Activated CD8-positive, alpha-beta T cell treated with anti-CD3 and anti-CD28 coated beads, Interleukin-2, amount 10 ng/mL, durations not matched to agents 7 days and 5 days (primary cell): ENCODE results near the gene NDUFA5. TPM values are rescaled to one million over a fixed set of nuclear protein-coding genes. Genes with fewer than 3 reads are reported as not detected.

Experiments
- ATAC-seq: fragments of 150-1000 bp; cut with Tn5 transposase; one replicate; pipeline ENCODE4 v1.10.0; 2021; ENCODE audit warnings: moderate library complexity
- CTCF ChIA-PET: fragments of 350-600 bp; sonication (Branson Sonifier 250); formaldehyde crosslinking; loops from one replicate; lab custom pipeline; 2021; ENCODE audit warnings: antibody characterized with exemption; lab: Charles Lee
- POLR2A ChIA-PET: fragments of 350-600 bp; sonication (Branson Sonifier 250); formaldehyde crosslinking; loops from one replicate; lab custom pipeline; 2021; ENCODE audit warnings: antibody characterized with exemption; lab: Charles Lee
- DNase-seq: peaks from one replicate; pipeline ENCODE4 v3.0.0-alpha.2; 2020
- H3K27ac Mint-ChIP-seq: one replicate; pipeline ENCODE4 v1.8.0; 2021; ENCODE audit warnings: mild to moderate bottlenecking, mixed read lengths
- H3K27me3 Mint-ChIP-seq: one replicate; pipeline ENCODE4 v1.8.0; 2021; ENCODE audit warnings: low read depth, mixed read lengths
- H3K36me3 Mint-ChIP-seq: one replicate; pipeline ENCODE4 v1.8.0; 2021; ENCODE audit warnings: low read depth, mixed read lengths
- H3K4me1 Mint-ChIP-seq: one replicate; pipeline ENCODE4 v1.8.0; 2021; ENCODE audit warnings: low read depth, mixed read lengths
- H3K4me3 Mint-ChIP-seq: one replicate; pipeline ENCODE4 v1.8.0; 2021; ENCODE audit warnings: mild to moderate bottlenecking, mixed read lengths
- H3K9me3 Mint-ChIP-seq: one replicate; pipeline ENCODE4 v1.8.0; 2022; ENCODE audit warnings: mixed read lengths; ENCODE audit not compliant: insufficient read depth
- total RNA-seq, 2 experiments: library from RNA; stranded (reverse); gene quantifications; one replicate each; pipeline ENCODE4 v1.2.3, GENCODE V29; 2021

Gene NDUFA5
- total RNA-seq, 2 experiments from 2014 or later, result 50.2 to 50.9 TPM

DNA sequence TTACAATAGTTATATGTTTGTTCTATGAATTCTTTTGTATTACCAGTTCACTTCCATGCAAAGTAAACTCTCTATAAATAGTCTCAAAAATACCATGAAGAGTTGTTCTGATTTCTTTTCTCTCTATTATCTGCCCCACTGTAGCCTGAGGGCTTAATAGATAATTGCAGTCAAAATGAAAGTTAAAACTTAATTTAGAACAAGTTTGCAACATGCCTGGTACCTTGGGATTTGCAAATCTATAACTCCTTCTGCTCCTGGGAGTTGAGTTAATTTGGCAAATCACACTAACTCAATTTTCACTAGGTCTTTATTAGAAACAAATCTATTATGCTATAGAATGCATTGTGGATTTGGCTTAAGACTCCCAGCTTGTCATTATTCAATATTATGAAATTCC lies 21.8 kb upstream of the NDUFA5 start:
- Mint-ChIP-seq H3K27ac (no peak overlapping the region), H3K4me3 (no peak overlapping the region), H3K27me3 (peaks cover 20% of the 10 kb centered on the region), H3K9me3 (no peaks in the 10 kb centered on the region), H3K4me1 (no peaks in the 10 kb centered on the region), H3K36me3 (no peaks in the 10 kb centered on the region)
- ChIA-PET POLR2A (no interaction called here), CTCF (no interaction called here)
- ATAC-seq (no peak), DNase-seq (no peak)

DNA sequence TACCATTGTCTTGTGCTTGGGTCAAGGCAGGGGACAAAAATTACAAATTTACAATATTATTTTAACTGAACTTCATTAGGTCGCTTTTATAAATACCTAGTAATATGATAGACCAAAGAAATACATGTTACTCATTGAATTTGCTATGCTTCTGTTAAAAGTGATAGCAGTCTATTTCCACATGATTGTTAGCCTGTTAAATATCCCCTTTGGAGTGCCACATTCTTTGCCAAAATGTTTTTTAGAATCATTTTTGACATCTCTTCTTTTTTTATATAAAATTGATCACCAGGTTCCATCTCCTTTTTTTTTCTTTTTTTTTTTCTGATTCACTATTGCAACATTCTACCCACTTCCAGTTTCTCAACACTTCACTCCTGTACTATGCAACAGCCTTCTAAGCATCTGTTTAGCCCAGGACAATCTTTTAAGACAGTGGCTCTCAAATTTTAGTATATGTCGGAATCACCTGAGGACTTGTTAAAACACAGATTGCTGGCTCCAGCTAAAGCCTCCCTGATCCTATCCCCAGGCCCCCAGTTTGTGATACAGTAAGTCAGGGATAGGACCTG lies 16.4 kb upstream of the NDUFA5 start:
- Mint-ChIP-seq H3K4me3 (no peak overlapping the region), H3K27me3 (peaks cover 12% of the 10 kb centered on the region), H3K36me3 (no peaks in the 10 kb centered on the region), H3K9me3 (no peaks in the 10 kb centered on the region), H3K27ac (no peak overlapping the region), H3K4me1 (no peaks in the 10 kb centered on the region)
- POLR2A ChIA-PET, result no interaction called here
- ATAC-seq (no peak), DNase-seq (no peak)
- CTCF ChIA-PET, result interaction anchor here (0.9 to 1.1 kb wide), 2 partner anchors 51 to 80 kb away, joined by 3 read pairs; no protein-coding TSS in a partner anchor

DNA sequence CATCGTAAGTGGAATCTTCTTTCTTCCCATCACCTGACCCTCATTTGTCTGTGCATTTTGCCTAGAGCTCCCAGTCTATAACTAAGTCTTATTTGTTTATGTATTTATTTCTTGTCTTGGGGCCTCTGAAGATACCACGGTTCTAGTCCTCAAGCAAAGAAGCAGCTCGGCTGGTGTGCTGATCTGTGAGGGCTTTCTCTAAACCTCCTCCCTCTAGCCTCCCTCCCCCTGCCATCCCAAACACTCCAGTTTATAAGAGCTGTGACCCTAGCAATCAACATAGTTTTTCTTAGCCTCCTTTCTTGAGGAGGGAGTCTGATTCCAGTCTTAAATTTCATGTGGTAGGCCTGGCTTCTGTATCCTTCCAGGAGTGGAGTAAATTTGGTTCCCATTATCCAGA lies 15.7 kb upstream of the NDUFA5 start:
- no peak overlapping the region for H3K27ac Mint-ChIP-seq
- H3K4me3 Mint-ChIP-seq, result no peak overlapping the region
- no peaks in the 10 kb centered on the region for H3K4me1 Mint-ChIP-seq
- ChIA-PET CTCF (interaction anchor here (0.9 kb wide), 1 partner anchor 51 kb away, joined by 3 read pairs; no protein-coding TSS in a partner anchor), POLR2A (no interaction called here)
- no peaks in the 10 kb centered on the region for H3K9me3 Mint-ChIP-seq
- no peaks in the 10 kb centered on the region for H3K36me3 Mint-ChIP-seq
- DNase-seq (no peak), ATAC-seq (no peak)
- peaks cover 9% of the 10 kb centered on the region for H3K27me3 Mint-ChIP-seq

GRCh38 chr7:123571684-123572083 lies 14.1 kb upstream of the NDUFA5 start:
- ATAC-seq, result no peak
- ChIA-PET CTCF (interaction anchor here (0.8 kb wide), 1 partner anchor 14 kb away, joined by 3 read pairs; the partner anchor contains the start of gene NDUFA5), POLR2A (no interaction called here)
- DNase-seq, result no peak
- no peak overlapping the region for H3K27ac Mint-ChIP-seq
- H3K4me3 Mint-ChIP-seq, result no peak overlapping the region
- no peaks in the 10 kb centered on the region for H3K9me3 Mint-ChIP-seq
- no peaks in the 10 kb centered on the region for H3K36me3 Mint-ChIP-seq
- no peaks in the 10 kb centered on the region for H3K4me1 Mint-ChIP-seq
- peaks cover 4% of the 10 kb centered on the region for H3K27me3 Mint-ChIP-seq

DNA sequence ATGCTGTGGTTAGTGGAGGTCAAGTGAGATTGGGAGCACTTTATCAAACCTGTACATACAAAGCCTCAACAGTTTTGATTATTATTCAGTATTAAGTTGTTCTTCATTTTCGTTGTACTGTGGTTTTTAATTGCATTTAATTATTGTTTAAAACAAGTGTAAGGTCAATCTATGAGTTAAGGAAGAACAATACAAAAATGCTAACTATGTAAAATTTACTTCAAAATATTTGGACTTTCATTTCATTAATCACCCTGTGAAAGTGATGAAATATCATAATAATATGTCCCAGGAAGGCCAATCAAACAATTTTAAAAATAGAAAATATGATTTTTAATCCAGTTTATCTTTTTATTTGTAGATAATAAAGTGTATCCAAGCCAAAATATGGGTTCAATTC lies 13.6 kb upstream of the NDUFA5 start:
- Mint-ChIP-seq H3K4me1 (no peaks in the 10 kb centered on the region), H3K9me3 (no peaks in the 10 kb centered on the region), H3K27me3 (peaks cover 4% of the 10 kb centered on the region), H3K36me3 (no peaks in the 10 kb centered on the region), H3K27ac (no peak overlapping the region), H3K4me3 (no peak overlapping the region)
- no peak for DNase-seq
- no peak for ATAC-seq
- POLR2A ChIA-PET, result no interaction called here
- CTCF ChIA-PET, result interaction anchor here (1.3 kb wide), 1 partner anchor 77 kb away, joined by 3 read pairs; no protein-coding TSS in a partner anchor

DNA sequence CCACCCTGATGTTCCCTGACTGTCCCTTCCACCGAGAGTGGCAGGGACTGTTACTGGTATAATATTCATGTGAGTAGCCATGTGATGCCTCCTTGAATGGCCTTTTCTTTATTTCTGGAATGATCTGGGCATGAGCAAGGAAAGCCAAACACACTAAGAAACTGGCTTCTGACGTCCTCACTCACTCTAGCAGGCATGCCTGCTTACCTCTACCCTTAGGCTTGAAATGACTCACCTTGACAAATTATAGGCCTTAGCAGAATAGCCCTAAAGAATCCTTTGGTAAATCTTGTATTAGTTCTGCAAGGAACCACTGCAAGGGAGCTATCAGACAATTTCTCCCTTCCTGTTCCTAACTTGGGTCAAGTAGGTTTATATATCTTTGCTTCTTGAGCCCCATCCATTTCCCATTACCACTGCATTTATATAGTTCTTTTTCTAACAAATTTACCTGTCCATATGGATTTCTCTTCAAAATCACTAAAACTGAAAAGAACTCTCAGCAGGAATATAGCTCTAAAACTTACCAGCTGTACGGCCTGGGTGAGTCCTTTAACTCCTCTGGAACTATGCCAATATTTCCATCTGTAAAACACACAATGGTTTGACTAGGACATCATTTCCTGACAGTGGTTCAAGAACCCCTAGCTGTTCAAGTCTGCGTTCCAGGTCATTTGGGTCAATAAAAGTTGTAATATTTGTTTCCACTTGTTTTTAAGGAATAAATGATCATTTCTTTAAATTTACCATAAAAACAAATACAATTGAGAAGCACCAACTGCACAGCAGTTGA lies 13.0 kb upstream of the NDUFA5 start:
- DNase-seq (no peak), ATAC-seq (no peak)
- CTCF ChIA-PET, result interaction anchor here (1.1 to 1.3 kb wide), 2 partner anchors 54 to 76 kb away, joined by 3 read pairs; no protein-coding TSS in a partner anchor
- Mint-ChIP-seq H3K36me3 (no peaks in the 10 kb centered on the region), H3K27me3 (peaks cover 4% of the 10 kb centered on the region), H3K9me3 (no peaks in the 10 kb centered on the region), H3K4me3 (no peak overlapping the region), H3K4me1 (no peaks in the 10 kb centered on the region), H3K27ac (no peak overlapping the region)
- POLR2A ChIA-PET, result no interaction called here

GRCh38 chr7:123569352-123570010 lies 11.9 kb upstream of the NDUFA5 start:
- no peak for DNase-seq
- no peak for ATAC-seq
- H3K4me1 Mint-ChIP-seq, result no peaks in the 10 kb centered on the region
- H3K4me3 Mint-ChIP-seq, result no peak overlapping the region
- H3K27ac Mint-ChIP-seq, result no peak overlapping the region
- no peaks in the 10 kb centered on the region for H3K36me3 Mint-ChIP-seq
- POLR2A ChIA-PET, result interaction anchor here (1.1 kb wide), 1 partner anchor 11 kb away, joined by 3 read pairs; no protein-coding TSS in a partner anchor
- peaks cover 2% of the 10 kb centered on the region for H3K27me3 Mint-ChIP-seq
- CTCF ChIA-PET, result interaction anchor here (0.7 to 1.1 kb wide), 2 partner anchors 12 to 55 kb away, joined by 3 read pairs; partner anchors contain the start of gene NDUFA5
- H3K9me3 Mint-ChIP-seq, result no peaks in the 10 kb centered on the region

DNA sequence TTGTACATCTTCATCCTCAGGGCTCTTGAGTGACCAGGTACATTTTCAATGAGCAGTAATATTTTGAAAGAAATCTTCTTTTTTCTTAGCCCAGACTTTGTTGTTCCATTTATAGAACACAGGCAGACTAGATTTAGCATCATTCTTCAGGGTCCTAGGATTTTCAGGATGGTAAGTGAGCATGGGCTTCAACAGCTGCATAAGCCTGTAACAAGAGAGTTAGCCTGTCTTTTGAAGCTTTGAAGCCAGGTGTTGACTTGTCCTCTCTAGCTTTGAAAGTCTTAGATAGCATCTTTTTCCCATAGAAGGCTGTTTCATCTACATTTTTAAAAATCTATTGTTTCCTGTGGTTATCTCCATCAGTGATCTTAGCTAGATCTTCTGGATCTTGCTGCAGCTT lies 4.5 kb upstream of the NDUFA5 start:
- no peaks in the 10 kb centered on the region for H3K36me3 Mint-ChIP-seq
- peaks cover 3% of the 10 kb centered on the region for H3K4me1 Mint-ChIP-seq
- peaks cover 2% of the 10 kb centered on the region for H3K27me3 Mint-ChIP-seq
- DNase-seq, result no peak
- H3K27ac Mint-ChIP-seq, result no peak overlapping the region
- ChIA-PET POLR2A (no interaction called here), CTCF (no interaction called here)
- ATAC-seq, result no peak
- no peak overlapping the region for H3K4me3 Mint-ChIP-seq
- H3K9me3 Mint-ChIP-seq, result no peaks in the 10 kb centered on the region

DNA sequence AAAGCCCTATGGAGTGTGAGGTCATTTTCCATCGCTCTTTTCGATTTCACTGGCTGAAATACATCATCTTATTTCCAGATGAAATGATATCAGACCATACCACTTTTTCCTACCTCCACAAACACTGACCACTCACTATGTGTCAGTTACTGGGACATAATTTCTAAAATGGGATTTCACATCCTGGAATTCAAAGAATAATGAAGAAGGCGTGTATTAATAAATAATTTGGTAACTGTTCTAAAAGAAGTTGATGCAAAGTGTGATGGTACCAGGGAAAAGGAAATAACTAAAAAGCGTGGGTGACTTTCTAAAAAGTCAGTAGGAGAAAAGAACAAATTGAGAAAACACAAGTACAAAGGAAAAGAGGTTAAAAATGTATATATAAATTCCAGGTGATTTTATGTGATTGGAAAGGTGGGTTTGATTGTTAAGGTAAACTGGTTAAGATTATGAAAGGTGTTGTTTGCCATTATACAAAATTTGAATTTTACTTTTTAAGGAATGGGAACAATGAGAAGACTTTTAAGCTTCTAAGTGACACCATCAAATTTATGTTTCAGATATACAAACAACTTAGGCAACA lies 764 bp upstream of the NDUFA5 start:
- ChIA-PET CTCF (interaction anchor here (0.9 to 2.4 kb wide), 5 partner anchors 13 to 191 kb away, joined by 3 to 16 read pairs (median 4); partner anchors contain the start of gene WASL), POLR2A (interaction anchor here (0.8 to 0.9 kb wide), 4 partner anchors 11 to 79 kb away, joined by 3 to 4 read pairs (median 4); no protein-coding TSS in a partner anchor)
- no peak overlapping the region for H3K4me3 Mint-ChIP-seq
- no peak for DNase-seq
- no peak overlapping the region for H3K27ac Mint-ChIP-seq
- ATAC-seq, result no peak
- no peaks in the 10 kb centered on the region for H3K9me3 Mint-ChIP-seq
- peaks cover 2% of the 10 kb centered on the region for H3K27me3 Mint-ChIP-seq
- H3K36me3 Mint-ChIP-seq, result no peaks in the 10 kb centered on the region
- H3K4me1 Mint-ChIP-seq, result peaks cover 3% of the 10 kb centered on the region

DNA sequence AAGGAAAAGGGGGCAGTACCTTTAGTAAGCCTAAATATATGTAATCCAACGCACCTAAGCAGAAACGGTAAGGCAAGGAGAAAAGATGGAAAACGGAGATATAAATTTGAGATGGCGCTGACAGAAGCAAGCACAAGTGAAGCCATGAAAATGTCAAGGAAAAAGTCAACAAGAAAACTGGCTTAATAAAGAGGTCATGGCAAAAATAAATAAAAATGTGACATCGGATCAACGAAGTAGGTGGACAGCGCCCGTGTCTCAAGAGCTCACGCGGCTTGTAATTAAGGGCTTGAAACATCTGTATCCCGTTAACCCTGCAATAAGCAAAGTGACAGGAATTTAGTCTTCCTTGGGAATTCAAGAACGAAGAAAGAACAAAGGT lies 611 bp downstream of the NDUFA5 start:
- H3K27ac Mint-ChIP-seq, result no peak overlapping the region
- no peak overlapping the region for H3K4me3 Mint-ChIP-seq
- DNase-seq (no peak), ATAC-seq (no peak)
- H3K27me3 Mint-ChIP-seq, result peaks cover 2% of the 10 kb centered on the region
- H3K36me3 Mint-ChIP-seq, result peaks cover 11% of the 10 kb centered on the region
- peaks cover 8% of the 10 kb centered on the region for H3K4me1 Mint-ChIP-seq
- POLR2A ChIA-PET, result interaction anchor here (0.6 to 1.0 kb wide), 3 partner anchors 189 to 1272 kb away, joined by 3 to 5 read pairs (median 4); no protein-coding TSS in a partner anchor
- H3K9me3 Mint-ChIP-seq, result no peaks in the 10 kb centered on the region
- CTCF ChIA-PET, result interaction anchor here (1.0 to 2.4 kb wide), 5 partner anchors 12 to 192 kb away, joined by 3 to 16 read pairs (median 4); partner anchors contain the start of gene WASL

DNA sequence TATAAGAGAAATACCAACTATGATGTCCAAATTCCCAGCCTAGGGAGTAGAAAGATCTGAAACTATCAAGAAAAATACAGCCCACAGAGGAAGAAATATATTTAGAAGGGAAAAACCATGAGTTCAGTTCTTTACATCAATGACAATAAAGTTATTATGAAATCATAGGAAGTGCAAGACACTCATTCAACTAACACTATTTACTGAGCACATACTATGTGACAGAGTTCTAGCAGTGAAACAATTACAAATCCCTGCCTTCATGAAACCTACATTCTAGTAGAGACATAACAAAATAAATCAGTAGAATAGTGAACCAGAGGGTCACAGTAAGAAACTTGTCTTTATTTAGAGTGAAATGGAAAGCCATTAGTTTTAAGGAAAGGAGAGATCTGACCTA lies 2.1 kb downstream of the NDUFA5 start:
- no peak for ATAC-seq
- Mint-ChIP-seq H3K36me3 (peaks cover 13% of the 10 kb centered on the region), H3K27ac (no peak overlapping the region), H3K9me3 (no peaks in the 10 kb centered on the region), H3K4me3 (no peak overlapping the region), H3K4me1 (peaks cover 8% of the 10 kb centered on the region), H3K27me3 (peaks cover under 1% of the 10 kb centered on the region)
- POLR2A ChIA-PET, result no interaction called here
- CTCF ChIA-PET, result no interaction called here
- DNase-seq, result no peak
